Measurements from ENCODE around the gene TOMM20.
"Not testable (repeated sequence)": the region's sequence is repeated elsewhere in the genome, so short reads cannot be mapped to it uniquely, and the experiment has no call there.

The TOMM20 gene

GRCh38 chr1:235077571-235078479 is 50.8 kb downstream of the TOMM20 start:
- peak; percentile 90 for DNase-seq

GRCh38 chr1:235077163-235077540 is 51.5 kb downstream of the TOMM20 start:
- no peak for DNase-seq

DNA sequence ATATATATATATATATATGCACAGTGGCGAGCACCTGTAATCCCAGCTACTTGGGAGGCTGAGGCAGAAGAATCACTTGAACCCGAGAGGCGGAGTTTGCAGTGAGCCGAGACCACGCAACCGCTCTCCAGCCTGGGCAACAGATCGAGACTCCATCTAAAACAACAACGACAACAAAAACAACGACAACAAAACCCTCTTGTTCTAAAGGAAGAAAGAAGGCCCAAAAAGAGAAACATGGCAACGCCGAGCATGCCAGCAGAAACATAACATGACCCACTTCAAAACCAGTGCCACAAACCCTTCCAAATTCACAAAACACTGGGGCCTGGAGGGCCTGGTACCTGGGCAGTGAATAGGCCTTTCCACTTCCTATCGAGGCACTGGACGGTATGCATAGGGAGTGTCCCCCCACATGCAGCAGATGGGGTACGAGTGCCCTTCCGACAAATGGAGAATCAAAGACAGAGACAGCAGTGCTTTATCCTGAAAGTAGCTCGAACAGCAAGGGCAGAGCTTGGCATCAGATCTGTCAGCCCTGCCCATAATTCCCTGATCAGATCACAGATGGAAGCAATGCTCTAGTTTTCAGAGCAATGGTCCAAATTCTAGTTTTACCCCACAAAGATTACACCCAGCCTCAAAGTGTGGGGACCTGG is 52.0 kb downstream of the TOMM20 start:
- DNase-seq = no peak

- DNase-seq = peak; percentile 43
These were observed 52.8 kb downstream of the TOMM20 start for GRCh38 chr1:235075777-235076308.

DNA sequence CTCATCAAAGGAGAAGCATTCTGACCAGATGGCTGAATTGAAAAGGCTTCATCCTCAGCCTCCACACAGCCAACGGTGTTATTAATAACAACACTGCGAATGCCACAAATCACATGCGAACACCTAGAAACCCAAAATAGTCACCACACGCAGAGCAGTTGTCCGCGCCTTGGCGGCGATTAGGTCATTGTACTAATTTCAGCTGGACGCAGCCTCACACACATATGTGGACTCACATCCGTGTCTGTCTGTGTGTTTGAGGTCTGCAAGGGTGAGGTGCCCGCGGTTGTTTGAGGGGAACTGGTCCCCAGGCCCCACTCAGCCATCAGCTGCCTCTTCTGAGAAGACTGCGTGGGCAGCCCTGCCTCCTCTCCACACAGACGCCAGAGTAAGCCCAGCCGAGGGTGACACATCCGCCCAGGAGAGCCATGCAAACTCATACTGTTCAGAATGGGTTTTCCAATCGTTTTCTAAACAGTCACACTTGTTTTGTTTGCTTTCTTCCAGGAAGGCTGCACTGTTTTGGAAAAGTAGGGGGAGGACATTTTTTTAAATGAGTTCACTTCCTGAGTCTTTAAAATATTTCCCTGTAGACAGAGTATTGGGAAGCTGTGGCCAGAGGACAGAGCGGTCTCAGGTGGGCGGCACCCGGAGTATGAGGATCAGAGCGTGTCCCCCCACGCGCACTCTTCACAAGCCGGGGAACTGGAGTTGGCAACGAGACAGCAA is 53.4 kb downstream of the TOMM20 start:
- DNase-seq = peak; percentile 85

DNA sequence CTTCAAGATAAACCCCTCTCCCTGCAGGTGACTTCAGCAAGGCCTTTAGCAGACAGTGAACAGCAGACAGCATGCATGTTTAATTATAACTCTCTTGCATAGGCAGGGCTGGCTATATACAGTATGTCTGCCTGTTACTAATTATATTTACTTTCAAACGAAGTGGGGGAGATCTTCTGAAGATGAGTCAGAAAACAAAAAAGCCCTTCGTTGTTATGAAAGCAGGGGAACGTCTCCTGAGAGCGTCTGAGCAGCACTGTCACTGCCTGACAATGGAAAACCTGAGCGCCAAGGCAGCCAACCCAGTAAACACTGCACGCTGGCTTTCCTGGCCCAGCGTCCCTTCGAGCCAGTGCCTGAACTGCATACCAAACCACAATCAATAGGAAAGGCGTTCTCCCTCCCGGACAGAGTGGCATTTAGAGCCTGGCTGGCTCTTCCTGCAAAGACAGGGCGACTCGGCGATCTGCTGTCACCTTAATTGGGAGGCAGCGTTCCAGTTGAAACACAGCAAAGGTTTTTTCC is 54.1 kb downstream of the TOMM20 start:
- DNase-seq = peak; percentile 75

DNA sequence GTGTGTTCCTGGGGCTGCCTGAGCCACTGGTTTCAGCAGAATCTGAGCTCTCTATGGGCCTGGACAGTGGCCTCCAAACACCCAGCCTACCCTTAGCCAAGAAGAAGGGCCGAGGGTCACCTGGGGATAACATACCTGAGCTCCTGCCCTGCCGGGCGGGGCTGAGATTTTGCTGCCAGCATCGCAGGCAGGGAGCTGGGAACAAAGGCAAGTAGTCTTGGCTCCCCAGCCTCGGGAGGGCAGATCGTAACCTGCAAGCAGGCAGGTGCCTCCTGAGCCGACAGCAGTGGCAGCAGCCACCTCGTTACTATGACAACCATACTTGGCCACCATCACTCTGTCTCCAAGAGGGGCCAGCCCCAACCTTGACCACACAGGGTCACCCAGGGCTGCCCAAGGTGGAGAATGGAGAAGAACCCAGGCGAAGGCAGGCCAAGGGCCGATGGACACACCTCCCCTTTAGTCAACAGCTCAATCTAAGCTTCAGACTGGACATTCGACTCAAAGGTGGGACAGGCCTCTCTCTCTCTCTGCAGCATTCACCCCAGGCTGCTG is 54.6 kb downstream of the TOMM20 start:
- DNase-seq = no peak

GRCh38 chr1:235073331-235073967 is 55.2 kb downstream of the TOMM20 start:
- no peak for DNase-seq

GRCh38 chr1:235072577-235072976 is 56.1 kb downstream of the TOMM20 start:
- not testable (repeated sequence) for DNase-seq

DNA sequence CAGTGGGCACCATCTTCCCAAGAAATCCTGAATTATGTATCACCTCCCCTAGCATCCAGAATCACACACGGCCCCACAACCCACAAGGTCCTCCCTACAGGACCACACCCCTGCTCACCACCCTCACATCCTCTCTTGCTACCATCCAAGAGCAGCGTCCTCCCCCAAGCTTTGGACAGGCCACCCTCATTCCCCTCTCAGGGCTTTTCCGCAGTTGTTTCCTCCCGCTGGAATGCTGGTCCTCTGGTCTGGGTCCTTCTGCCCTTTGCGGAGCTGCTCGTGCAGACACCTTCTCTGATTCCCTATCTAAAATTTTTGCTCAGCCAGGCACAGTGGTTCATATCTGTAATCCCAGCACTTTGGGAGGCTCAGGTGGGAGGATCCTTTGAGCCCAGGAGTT is 56.5 kb downstream of the TOMM20 start:
- DNase-seq = no peak

DNA sequence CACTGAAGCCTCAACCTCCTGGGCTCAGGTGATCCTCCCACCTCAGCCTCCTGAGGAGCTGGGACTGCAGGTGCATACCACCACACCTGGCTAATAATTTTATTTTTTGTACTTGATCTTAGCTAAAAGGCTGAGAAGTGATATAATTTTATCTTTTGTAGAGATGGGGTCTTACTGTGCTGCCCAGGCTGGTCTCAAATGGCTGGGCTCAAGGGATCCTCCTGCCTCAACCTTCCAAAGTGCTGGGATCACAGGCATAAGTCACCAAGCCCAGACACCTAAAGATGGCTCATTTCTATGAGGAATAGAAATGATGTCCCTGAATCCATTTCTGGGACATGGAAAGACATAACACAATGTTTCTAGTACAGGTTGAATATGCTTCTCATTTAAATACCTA is 57.8 kb downstream of the TOMM20 start:
- no peak for DNase-seq

DNA sequence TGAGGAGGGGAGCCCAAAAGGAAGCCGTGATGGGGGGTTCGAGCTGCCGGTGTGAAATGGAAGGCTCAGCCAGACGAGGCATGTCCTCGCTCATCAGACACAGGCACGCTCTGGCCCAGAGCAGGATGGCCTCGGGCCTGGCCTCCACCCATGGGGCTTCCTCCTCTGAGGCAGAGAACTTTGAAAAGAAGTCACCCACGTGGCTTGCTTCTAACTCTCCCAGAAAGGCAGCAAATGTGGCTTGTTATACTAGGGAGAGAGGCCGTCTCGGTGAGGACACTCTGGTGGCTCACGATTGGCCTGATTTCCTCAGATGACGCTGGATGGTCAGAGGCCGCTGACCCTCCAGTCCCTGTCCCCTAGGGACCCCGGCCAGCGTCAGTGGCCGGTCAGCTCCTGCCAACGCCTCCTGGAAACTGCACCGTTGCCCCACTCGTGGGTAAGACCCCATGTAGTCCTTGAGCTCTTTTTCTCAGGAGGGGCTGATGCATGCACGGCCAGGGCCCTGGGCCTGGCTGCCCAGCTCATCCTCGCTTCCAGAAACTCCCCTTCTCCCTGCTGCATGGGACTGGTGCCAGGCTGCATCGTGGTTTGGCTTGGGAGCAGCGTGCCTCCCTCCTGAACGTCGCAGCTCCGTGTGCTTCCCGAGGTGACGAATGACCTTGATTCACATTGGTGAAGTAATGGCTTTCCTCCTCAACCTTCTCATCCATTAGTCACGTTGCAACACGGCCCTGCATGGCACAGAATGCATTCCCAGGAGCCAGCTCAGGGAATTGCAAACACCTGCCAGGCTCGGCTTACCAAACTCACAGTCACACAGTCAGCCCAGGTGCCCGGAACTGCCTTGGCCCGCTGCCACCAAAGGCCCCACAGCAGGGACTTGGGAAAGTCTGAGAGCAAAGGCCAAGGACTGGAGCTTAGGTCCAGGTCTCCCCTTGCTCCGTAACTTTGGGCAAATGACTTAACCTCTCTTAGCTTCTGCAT is 58.8 kb downstream of the TOMM20 start:
- no peak for DNase-seq

- DNase-seq = no peak
These were observed 59.5 kb downstream of the TOMM20 start for GRCh38 chr1:235069176-235069575.

DNA sequence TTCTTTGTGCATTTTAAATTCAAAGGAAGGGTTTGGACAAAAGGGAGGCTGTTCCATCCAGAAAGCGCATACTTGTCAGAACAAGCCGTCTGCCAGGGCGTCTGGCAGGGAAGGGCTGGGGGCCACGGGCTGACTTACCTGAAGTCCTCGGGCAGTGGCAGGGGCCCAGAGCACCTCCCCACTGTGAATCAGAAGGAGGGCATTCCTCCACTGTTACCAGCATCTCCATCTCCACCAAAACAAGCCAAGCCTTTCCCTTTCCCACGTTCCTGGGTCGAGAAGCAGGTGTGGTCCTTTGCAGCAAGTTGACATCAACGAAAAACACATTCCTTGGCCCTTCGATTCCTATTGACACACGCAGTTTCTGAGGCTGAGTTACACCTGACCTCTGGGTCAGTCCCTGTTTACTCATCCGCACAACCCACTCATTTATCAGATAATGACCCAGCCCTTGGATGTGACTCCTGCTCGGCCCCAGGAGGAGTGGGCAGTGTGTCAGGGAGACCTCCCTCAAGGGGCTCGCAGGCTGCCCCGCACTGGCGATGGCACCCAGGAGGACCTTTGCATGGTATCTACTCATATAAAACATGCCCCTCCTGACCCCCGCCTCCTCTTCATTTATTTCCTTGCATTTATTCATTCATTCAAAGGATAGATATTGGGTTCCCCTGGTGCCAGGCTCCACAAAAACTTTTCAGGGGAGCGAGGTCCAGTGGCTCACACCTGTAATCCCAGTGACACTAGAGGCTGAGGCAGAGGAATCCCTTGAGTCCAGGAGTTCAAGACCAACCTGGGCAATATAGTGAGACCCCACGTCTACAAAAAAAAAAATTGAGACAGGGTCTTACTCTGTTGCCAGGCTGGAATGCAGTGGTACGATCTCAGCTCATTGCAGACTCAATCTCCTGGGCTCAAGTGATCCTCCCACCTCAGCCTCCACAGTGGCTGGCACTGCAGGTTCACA is 60.2 kb downstream of the TOMM20 start:
- no peak for DNase-seq

- DNase-seq = no peak
These were observed 61.1 kb downstream of the TOMM20 start for GRCh38 chr1:235067396-235068157.

DNA sequence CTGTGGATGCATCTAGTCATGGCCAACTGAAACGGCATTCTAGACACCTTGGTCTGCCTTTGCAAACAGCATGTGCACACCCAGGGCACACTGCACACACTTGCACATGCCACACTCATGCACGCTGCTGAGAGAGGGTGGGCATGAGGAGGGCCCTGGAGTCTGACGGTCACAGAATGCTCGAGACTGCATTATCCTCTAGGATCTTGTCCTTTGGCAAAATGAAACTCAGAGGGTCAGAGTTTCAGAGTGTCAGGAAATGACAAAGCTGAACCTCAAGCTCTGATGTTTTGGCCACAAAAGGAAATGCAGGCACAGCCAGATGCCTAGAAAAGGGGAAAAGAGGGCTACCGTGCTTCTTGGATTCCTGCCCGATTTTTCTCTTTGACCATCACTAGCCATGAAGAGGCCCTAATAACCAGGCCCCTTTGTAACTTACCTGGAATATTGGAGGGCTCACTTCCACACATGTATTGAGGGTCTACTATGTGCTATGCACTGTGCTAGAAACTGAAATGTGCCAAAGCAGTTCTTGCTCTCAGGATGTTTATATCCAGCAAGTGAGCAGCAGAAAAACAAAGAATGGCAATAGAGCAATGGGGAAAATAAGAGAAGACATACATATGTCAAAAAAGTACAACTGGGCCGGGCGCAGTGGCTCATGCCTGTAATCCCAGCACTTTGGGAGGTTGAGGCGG is 65.4 kb downstream of the TOMM20 start:
- peak; percentile 51 for DNase-seq

DNA sequence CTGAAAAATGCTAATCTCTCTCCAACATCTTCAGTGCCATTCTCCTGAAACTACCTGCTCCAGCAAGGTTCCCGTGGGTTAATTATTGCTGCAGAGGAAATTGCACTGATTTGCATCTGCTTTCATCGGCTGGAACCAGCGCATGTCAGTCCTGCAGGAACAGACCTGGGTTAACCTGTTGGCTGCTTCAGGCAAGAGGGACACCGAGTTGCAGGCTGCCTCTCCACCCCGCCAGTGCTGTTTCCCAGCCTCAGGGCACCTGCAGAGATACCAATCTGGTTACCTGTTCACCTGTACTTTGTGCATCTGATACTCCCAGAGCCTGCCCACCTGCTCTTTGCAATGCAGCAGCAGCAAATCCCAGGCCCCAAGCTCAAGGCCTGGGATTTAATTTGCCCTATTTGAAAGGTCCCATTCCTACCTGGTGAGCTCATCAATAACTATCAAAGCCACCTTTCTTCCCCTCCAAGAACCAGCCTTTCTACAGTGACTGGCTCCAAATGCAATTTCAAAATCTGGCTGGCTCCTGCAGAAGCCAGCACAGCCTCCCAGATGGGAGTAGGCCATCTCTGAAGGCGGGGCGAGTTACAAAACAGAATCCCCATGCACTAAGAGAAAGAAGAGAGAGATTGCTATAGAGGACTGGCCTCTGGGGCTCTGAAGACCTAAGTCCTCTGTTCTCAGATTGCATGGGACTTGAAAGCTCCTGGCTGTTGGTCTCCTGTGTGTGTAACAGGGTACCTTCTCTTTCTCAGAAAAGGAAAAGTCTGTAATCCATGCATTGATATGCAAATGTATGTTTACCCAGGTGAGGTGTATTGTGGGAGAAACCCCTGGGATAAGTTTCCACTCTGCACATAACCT is 67.8 kb downstream of the TOMM20 start:
- DNase-seq = no peak
